Raji (cell line): ENCODE measurements around the gene HLA-DMB.

ENCODE experiments used
- POLR2A ChIP-seq: IDR thresholded peaks from 2 replicates; pipeline ENCODE4 v1.6.1; 2011; ENCODE audit warnings: low read depth, low read length, control low read depth; ENCODE audit not compliant: insufficient read depth

The HLA-DMB gene

DNA sequence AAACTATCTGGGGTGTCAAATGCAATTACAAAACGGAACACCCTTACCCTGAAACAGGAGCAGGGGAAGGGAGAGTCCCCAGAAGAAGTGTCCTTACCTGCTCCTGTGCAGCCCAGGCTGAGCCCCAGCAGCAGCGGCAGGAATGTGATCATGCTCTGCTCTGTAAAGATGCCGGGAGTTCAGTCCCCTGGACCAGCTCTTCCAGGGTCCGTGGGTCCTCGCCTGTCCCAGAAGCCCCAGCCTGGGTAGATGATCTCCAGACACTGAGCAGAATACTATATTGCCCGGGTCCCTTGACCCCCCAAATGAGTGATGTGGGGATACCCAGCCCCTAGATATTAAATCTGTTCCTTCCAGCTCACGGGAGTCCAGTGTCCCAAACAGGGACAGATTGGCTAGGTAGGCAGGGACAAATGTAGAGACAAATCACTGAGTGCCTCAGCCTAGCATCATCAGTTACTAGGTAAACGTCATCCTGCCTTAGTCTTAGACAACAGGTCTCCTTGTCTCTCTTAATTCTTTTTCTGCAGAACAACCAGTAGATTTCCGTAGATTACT, at the start of gene HLA-DMB:
Gene HLA-DMB (minus strand): TSS at position 373 of the 558 bp plus-strand sequence. CDS start 221 bp downstream, at position 152.
- TF ChIP-seq POLR2A = peak; percentile 50; the same call in 1 of the 2 replicates

GRCh38 chr6:32989368-32989767, 48.5 kb upstream of the HLA-DMB start:
- TF ChIP-seq POLR2A = no peak

DNA sequence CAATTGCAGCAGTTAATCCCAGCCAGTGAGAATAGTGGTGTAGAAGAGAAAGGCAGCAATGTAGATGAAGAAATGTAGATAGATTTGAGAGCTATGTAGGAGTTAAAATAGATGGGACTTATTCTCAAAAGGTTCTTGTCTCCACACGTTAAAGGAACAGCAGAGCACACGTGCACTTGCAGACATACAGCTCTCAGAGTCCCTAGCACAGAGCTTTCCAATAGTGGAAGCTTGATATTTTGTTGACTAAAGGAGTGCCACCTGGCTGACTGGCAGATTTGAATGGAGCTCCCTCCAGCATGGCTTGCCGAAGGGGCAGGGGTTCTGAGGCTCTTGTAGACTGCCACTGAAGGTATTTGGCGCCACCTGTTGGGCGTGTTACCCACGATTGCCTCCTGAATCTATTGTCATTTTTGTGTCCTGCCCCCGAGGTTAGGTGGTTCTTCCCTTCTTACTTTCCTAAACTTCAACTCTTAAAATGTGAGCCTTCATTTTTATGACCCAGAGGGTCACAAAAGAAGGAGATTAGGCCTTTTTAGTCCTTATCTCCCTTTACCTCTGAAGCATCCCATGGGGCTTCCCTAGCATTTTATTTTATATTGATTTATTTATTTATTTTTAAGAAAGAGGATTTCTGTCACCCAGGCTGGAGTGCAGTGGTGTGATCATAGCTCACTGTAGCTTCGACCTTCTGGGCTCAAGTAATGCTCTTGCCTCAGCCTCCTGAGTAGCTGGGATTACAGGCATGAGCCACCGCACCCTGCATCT, 44.0 kb upstream of the HLA-DMB start:
- TF ChIP-seq POLR2A = no peak

DNA sequence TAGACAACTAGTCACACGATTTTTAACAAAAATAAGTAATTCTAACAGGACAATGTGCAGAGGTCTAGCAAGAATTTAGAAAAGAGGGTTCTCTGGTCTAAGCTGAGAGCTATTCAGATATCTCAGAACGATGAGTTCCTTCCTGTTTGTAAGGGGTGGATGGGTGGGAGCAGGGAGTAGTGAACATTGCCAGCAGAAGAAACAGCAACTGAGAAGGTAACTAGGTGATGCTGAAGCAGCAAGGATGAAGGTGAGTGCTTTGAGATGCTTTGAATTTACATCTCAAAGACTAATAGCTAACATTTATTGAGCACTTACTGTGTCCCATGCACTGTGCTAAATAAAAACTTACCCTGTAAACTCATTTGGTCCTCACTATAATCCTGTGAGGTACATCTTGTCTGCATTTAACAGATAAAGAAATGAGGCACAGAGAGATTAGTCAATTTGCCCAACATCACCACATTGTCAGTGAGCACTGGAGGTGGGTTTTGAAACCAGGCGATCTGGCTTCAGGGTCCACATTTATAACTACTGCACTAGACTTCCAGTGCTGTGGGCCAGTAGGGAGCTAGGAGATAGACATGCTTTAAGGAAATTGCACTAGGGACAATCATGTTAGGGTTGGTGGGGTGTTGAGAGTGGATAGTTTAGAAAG, 43.3 kb upstream of the HLA-DMB start:
- TF ChIP-seq POLR2A = no peak

DNA sequence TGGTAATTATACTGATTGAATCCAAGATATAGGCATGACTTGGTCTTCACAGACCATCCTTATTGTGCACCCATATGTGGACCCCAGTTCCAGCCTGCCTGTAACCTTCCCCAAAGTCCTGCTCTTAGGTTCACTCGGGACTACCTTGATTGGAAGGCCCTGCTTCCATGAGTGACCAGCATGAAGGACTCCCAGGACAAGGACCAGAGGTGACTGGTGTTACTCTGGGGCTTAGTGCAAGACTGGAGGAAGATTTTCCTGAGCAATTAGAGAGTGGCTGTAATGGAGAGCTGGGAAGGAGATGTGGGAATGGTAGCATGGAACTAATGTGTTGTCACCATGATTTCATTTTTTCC, 42.6 kb upstream of the HLA-DMB start:
- TF ChIP-seq POLR2A = no peak

DNA sequence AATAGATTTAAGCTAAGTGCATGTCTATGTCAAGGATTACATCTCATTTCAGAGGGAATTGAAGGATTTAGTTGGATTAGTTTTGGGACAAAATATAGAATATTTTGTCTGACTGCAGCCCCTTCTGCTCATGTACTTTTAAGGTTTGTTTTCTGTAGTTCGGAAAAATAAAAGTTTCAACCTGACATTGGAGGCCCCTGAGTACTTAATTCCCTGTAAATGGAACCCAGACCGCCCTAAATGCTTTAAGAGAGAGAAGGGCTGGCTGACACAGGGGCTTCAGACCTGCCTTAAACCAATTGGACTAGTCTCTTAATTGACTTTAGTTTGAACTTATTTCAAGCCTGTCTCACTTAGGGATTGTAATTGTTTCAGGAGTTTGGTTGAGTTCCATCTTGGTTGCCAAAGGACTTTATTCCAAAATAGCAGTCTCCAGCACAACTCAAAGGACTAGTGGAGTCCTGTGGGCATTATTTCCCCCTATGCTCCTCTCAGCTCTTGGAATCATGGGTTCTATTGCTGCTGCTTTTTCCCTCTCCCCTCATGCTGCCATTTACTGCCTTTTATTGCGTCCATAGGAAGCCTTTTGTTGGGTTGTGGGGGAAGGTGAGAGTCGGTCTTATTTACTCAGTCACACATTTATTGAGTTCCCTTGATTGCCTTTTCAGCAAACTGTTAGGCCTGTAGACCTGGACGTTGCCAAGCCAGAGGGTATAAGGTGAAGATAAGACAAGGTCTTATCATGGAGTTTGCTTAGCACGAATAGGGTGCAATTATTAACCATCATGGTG, 42.1 kb upstream of the HLA-DMB start:
- TF ChIP-seq POLR2A = no peak

DNA sequence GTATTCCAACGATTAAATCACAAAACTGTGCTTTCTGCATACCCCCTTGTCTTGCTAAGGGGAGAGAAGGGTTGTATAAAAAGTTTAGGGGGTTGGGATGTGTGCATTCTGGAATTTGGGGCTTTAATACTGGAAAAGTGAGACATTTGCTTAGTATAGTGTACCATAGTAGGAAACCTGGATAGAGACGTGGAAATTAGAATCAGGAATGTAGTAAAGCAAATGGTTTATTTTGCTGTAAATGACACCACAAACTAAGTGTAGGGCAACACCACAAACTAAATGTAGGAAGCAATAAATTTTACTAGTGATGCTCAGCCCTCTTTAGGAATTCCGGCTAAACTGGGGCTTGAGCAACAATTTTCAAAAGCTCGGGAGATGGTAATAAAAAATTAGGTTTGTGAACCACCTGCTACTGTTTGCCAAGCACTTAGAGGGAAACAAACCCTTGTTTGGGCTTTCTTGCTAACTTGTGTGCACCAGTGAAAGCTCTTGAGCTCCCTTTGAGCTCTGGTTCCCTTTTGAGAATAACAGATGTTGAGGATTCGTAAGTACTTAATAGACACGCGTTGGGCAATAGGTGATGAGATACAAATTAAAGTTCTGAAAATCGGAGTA, 41.4 kb upstream of the HLA-DMB start:
- TF ChIP-seq POLR2A = no peak

- no peak for TF ChIP-seq POLR2A
Measured at GRCh38 chr6:32980488-32981038, 39.7 kb upstream of the HLA-DMB start.

DNA sequence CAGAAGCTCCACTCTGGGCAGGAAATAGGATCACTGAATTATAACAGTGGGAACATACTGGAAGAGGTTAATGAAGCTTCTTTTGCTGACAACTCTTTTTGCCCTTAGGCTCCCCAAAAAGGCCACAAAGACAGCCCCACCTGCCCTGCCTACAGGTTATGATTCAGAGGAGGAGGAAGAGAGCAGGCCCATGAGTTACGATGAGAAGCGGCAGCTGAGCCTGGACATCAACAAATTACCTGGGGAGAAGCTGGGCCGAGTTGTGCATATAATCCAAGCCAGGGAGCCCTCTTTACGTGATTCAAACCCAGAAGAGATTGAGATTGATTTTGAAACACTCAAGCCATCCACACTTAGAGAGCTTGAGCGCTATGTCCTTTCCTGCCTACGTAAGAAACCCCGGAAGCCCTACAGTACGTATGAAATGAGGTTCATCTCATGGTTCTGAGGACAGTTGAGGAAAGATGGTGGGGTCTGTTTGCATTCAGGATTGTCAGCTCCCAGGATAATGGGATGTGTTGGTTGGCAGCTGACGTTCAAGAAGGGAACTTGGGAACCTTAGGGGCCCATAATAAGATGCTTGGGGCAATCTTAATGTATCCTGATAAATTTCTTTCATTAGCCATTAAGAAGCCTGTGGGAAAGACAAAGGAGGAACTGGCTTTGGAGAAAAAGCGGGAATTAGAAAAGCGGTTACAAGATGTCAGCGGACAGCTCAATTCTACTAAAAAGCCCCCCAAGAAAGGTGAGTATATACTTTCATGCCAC, 39.1 kb upstream of the HLA-DMB start:
- no peak for TF ChIP-seq POLR2A

- TF ChIP-seq POLR2A = no peak
Measured at GRCh38 chr6:32977953-32978324, 37.1 kb upstream of the HLA-DMB start.

GRCh38 chr6:32977272-32977952, 36.6 kb upstream of the HLA-DMB start:
- no peak for TF ChIP-seq POLR2A

GRCh38 chr6:32976334-32977069, 35.7 kb upstream of the HLA-DMB start:
- no peak for TF ChIP-seq POLR2A

DNA sequence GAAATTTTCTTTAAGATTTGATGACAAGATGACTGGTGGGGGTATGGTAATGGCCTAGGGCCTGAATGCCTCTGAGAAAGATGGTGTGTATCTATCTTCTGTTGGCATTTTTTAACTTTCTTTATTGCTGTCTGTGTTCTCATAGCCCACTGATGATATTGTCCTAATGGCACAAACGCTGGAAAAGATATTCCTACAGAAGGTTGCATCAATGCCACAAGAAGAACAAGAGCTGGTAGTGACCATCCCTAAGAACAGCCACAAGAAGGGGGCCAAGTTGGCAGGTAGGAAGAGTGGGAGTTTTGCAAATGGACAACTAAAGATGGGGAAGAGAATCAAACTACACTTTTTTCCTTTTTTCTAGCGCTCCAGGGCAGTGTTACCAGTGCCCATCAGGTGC, 35.1 kb upstream of the HLA-DMB start:
- TF ChIP-seq POLR2A = no peak
